HG03045 (cell line): ENCODE measurements around the gene SNX4.
"Not testable (repeated sequence)": the region's sequence is repeated elsewhere in the genome, so short reads cannot be mapped to it uniquely, and the experiment has no call there.

Experiments used
- ATAC-seq: cut with Tn5 transposase; IDR thresholded peaks from one replicate; pipeline ENCODE4 v1.9.1; 2021; ENCODE audit warnings: mild to moderate bottlenecking, moderate library complexity; ENCODE audit not compliant: unreplicated experiment

The SNX4 gene

GRCh38 chr3:125405515-125405914 lies 114.5 kb downstream of the SNX4 start:
- ATAC-seq: not testable (repeated sequence)

DNA sequence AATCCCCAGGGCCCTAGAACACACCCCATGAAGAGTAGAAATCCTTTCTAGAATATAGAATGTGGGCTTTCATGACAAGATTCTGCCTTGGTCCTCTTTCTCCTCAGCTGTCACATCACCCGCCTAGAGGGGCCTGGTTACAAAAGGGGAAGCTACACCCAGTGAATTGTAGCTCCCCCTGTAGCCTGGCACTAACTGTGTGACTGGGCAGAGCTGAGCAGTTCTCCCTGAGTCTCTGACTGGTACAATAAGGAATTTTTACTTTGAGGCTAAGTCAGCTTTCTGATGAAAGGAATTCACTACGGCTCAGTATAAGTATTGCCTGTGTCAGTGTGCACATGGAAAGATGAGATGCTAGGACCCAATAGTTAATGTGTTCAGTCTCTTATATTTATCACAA lies 116.2 kb downstream of the SNX4 start:
- no peak for ATAC-seq

DNA sequence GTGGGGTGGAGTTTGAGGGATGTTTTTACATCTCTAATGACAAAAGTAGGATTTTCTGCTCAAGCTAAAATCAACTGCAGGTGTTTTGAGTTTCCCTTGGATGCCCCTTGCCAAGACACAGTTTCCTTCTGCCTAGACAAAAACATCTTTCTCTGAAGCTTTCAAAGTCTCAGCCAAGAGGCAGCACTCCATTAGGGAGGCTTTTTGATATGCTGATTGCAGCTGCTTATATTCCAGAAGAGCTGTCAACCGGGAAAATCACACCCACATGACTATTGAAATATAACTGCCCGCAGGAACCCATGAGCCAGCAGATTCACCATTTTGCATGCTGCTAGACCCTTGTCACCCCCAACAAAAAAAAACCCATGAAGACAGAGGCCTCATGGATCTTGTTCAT lies 117.4 kb downstream of the SNX4 start:
- no peak for ATAC-seq

DNA sequence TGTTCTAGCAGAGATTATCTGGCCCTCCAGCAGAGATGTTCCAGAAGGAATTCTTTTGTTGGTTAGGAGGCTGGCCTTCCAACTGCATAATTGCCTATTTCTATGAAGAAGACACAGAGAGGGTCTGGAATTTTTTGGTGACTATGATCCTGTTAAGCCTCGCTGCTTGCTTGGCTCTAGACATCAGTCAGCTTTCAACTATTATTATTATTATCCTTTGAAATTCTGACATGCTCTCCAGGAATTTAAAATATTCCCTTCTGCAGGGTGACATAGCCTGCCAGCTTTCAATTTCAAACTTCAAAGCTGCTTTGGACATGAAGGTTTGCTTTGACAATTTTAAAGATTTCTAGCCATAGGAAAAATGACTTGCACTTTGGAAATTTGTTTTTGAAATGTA lies 118.6 kb downstream of the SNX4 start:
- ATAC-seq: no peak

DNA sequence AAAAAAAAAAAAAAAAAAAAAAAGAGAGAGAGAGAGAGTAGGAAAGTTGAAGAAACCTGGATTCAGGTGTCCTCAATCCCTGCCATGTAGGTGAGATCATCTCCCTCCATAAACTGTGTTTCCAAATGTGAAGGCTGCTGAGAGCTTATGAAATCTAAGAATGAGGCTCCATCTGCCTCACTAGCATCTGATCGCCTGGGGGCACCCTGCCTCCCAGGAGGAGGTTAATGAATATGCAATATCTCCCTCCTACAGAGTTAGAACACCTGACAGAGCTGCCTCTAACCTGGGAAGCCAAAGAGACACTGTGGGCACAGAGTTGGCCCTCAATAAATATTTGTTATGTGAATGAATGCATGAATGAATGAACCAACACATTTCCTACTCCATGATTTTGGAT lies 121.0 kb downstream of the SNX4 start:
- ATAC-seq: no peak
